Activated CD4-positive, alpha-beta T cell treated with anti-CD3 and anti-CD28 coated beads, Interleukin-2, amount 10 ng/mL, durations not matched to agents 7 days and 5 days (primary cell): ENCODE data around the gene NR4A1. TPM values are rescaled to one million over a fixed set of nuclear protein-coding genes. Genes with fewer than 3 reads are reported as not detected.

Experiments used
- CTCF ChIA-PET: fragments of 350-600 bp; sonication (Branson Sonifier 250); formaldehyde crosslinking; loops from one replicate; lab custom pipeline; 2021; ENCODE audit warnings: antibody characterized with exemption; lab: Charles Lee
- POLR2A ChIA-PET: fragments of 350-600 bp; sonication (Branson Sonifier 250); formaldehyde crosslinking; loops from one replicate; lab custom pipeline; 2021; ENCODE audit warnings: antibody characterized with exemption; lab: Charles Lee
- DNase-seq: peaks from one replicate; pipeline ENCODE4 v3.0.0-alpha.2; 2020
- H3K27ac Mint-ChIP-seq: one replicate; pipeline ENCODE4 v1.8.0; 2021; ENCODE audit warnings: mild to moderate bottlenecking, moderate library complexity, mixed read lengths
- H3K27me3 Mint-ChIP-seq: one replicate; pipeline ENCODE4 v1.8.0; 2021; ENCODE audit warnings: mixed read lengths
- H3K36me3 Mint-ChIP-seq: one replicate; pipeline ENCODE4 v1.8.0; 2021; ENCODE audit warnings: low read depth, mixed read lengths
- H3K4me1 Mint-ChIP-seq: one replicate; pipeline ENCODE4 v1.8.0; 2021; ENCODE audit warnings: mixed read lengths
- H3K4me3 Mint-ChIP-seq: one replicate; pipeline ENCODE4 v1.8.0; 2021; ENCODE audit warnings: mild to moderate bottlenecking, moderate library complexity, mixed read lengths
- H3K9me3 Mint-ChIP-seq: one replicate; pipeline ENCODE4 v1.8.0; 2021; ENCODE audit warnings: mixed read lengths
- total RNA-seq, 2 experiments: library from RNA; stranded (reverse); gene quantifications; one replicate each; pipeline ENCODE4 v1.2.3, GENCODE V29; 2021

The NR4A1 gene
- total RNA-seq, 2 experiments from 2014 or later, result 2.1 to 2.7 TPM

DNA sequence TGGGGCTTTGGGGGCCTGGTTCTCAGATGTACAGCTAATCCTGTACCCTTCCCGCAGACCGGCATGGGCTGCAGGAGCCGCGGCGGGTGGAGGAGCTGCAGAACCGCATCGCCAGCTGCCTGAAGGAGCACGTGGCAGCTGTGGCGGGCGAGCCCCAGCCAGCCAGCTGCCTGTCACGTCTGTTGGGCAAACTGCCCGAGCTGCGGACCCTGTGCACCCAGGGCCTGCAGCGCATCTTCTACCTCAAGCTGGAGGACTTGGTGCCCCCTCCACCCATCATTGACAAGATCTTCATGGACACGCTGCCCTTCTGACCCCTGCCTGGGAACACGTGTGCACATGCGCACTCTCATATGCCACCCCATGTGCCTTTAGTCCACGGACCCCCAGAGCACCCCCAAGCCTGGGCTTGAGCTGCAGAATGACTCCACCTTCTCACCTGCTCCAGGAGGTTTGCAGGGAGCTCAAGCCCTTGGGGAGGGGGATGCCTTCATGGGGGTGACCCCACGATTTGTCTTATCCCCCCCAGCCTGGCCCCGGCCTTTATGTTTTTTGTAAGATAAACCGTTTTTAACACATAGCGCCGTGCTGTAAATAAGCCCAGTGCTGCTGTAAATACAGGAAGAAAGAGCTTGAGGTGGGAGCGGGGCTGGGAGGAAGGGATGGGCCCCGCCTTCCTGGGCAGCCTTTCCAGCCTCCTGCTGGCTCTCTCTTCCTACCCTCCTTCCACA, 7.6 kb downstream of the NR4A1 start:
- no peak overlapping the region for H3K27ac Mint-ChIP-seq
- POLR2A ChIA-PET, result no interaction called here
- H3K4me3 Mint-ChIP-seq, result no peak overlapping the region
- H3K4me1 Mint-ChIP-seq, result no peaks in the 10 kb centered on the region
- CTCF ChIA-PET, result interaction anchor here (0.6 to 5.0 kb wide), 4 partner anchors 9 to 101 kb away, joined by 3 to 33 read pairs (median 5); no protein-coding TSS in a partner anchor
- no peaks in the 10 kb centered on the region for H3K36me3 Mint-ChIP-seq
- no peaks in the 10 kb centered on the region for H3K9me3 Mint-ChIP-seq
- H3K27me3 Mint-ChIP-seq, result no peaks in the 10 kb centered on the region
- no peak for DNase-seq

DNA sequence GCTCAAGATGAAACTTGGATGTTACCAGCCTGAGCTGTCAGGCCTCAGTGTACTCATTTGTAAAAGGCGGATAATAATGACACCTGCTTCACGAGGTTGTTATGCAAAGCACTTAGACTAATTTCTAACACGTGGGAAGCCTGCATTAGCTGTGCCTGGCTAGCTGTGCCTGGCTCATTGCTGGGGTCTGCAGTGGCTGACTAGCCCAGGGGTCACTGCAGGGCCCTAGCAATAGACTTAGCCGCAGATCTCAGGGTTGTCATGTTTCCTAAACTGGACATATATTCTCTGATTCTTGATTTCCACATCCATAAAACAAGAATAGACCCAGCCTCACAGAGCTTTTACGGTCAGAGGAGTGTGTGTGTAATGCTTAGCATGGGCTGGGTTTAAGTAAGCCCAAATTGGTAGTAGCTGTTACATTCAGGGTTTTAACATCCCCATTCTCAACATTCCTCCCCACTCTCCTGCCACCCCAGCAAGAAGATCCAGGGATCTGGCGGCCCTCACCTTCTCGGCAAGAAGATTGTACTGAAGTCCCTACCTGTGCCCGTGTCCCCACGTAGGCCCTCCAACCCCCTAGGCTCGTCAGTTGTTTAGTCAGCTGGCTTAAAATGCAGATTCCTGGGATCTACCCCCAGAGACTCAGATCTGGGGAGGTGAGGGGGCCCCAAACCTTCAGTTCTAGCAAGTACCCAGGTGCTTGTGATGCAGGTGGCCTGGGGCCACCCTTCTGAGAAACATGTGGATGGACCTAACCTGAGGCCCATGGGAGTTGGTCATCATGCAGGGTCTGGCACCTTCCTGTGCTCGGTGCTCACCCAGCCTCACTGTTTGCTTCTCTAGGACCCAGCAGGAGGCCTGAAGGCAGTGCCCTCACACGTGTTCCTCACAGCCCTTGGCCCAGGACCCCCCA, 8.6 kb downstream of the NR4A1 start:
- no peaks in the 10 kb centered on the region for H3K27me3 Mint-ChIP-seq
- POLR2A ChIA-PET, result no interaction called here
- H3K27ac Mint-ChIP-seq, result no peak overlapping the region
- no peak for DNase-seq
- no peaks in the 10 kb centered on the region for H3K36me3 Mint-ChIP-seq
- H3K4me3 Mint-ChIP-seq, result no peak overlapping the region
- H3K4me1 Mint-ChIP-seq, result no peaks in the 10 kb centered on the region
- H3K9me3 Mint-ChIP-seq, result no peaks in the 10 kb centered on the region
- CTCF ChIA-PET, result interaction anchor here (0.8 to 5.0 kb wide), 5 partner anchors 8 to 34 kb away, joined by 3 to 33 read pairs (median 5); partner anchors contain the start of gene ATG101

GRCh38 chr12:52060498-52061177, 9.4 kb downstream of the NR4A1 start:
- CTCF ChIA-PET, result interaction anchor here (1.2 to 5.0 kb wide), 4 partner anchors 9 to 35 kb away, joined by 3 to 33 read pairs (median 7); partner anchors contain the start of gene ATG101
- Mint-ChIP-seq H3K4me1 (no peaks in the 10 kb centered on the region), H3K9me3 (no peaks in the 10 kb centered on the region), H3K36me3 (no peaks in the 10 kb centered on the region), H3K27me3 (no peaks in the 10 kb centered on the region), H3K4me3 (no peak overlapping the region), H3K27ac (no peak overlapping the region)
- POLR2A ChIA-PET, result no interaction called here
- no peak for DNase-seq

DNA sequence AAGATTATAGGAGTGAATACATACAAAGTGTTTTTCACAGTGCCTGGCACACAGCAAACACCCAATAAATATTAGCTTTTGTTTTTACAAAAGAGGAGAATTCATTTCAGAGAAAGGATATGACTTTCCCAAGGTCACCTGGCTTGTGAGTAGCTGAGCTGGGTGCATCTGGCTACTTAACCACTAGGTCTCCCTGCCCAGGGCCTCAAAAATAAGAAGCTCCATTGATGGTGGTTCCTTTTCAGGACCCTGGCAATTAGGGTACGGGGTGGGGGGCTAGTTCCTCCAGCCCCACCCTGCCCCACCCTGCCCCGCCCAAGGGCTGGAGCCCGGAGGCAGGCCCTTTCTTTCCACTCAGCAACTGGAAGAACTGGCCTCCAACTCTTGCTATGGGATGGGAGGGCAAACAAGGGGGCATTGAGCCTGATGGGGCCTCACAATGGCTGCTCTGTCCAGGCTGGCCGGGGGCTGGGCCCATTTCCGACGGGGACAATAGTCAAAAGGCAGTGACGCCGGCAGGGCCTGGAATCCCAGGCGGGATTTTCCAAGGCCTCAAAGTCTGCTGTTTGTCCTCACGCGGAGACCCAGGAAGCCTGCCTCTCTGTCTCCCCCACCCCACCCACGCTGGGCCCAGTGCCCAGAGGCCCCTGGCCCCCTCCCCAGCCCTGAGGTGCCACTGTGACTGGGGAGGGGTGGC, 10.4 kb downstream of the NR4A1 start:
- H3K36me3 Mint-ChIP-seq, result no peaks in the 10 kb centered on the region
- DNase-seq, result no peak
- H3K27me3 Mint-ChIP-seq, result peaks cover 2% of the 10 kb centered on the region
- H3K27ac Mint-ChIP-seq, result no peak overlapping the region
- no peak overlapping the region for H3K4me3 Mint-ChIP-seq
- peaks cover 3% of the 10 kb centered on the region for H3K4me1 Mint-ChIP-seq
- H3K9me3 Mint-ChIP-seq, result no peaks in the 10 kb centered on the region
- POLR2A ChIA-PET, result no interaction called here
- CTCF ChIA-PET, result interaction anchor here (1.2 to 5.0 kb wide), 6 partner anchors 8 to 36 kb away, joined by 3 to 33 read pairs (median 8); partner anchors contain the start of genes ATG101 and NR4A1

- H3K27me3 Mint-ChIP-seq, result peaks cover 7% of the 10 kb centered on the region
- H3K27ac Mint-ChIP-seq, result no peak overlapping the region
- H3K36me3 Mint-ChIP-seq, result no peaks in the 10 kb centered on the region
- H3K4me1 Mint-ChIP-seq, result peaks cover 8% of the 10 kb centered on the region
- H3K9me3 Mint-ChIP-seq, result no peaks in the 10 kb centered on the region
- no peak for DNase-seq
- ChIA-PET CTCF (interaction anchor here (0.7 to 5.0 kb wide), 6 partner anchors 7 to 37 kb away, joined by 3 to 33 read pairs (median 8); partner anchors contain the start of genes ATG101 and NR4A1), POLR2A (no interaction called here)
- no peak overlapping the region for H3K4me3 Mint-ChIP-seq
Observed at GRCh38 chr12:52062167-52063081, 11.2 kb downstream of the NR4A1 start.

GRCh38 chr12:52063082-52063924, 12.1 kb downstream of the NR4A1 start:
- Mint-ChIP-seq H3K27me3 (peaks cover 7% of the 10 kb centered on the region), H3K9me3 (no peaks in the 10 kb centered on the region), H3K36me3 (no peaks in the 10 kb centered on the region), H3K27ac (no peak overlapping the region), H3K4me3 (no peak overlapping the region), H3K4me1 (peaks cover 8% of the 10 kb centered on the region)
- DNase-seq, result no peak
- ChIA-PET CTCF (interaction anchor here (0.6 to 5.0 kb wide), 7 partner anchors 8 to 38 kb away, joined by 3 to 33 read pairs (median 4); partner anchors contain the start of gene NR4A1), POLR2A (no interaction called here)

DNA sequence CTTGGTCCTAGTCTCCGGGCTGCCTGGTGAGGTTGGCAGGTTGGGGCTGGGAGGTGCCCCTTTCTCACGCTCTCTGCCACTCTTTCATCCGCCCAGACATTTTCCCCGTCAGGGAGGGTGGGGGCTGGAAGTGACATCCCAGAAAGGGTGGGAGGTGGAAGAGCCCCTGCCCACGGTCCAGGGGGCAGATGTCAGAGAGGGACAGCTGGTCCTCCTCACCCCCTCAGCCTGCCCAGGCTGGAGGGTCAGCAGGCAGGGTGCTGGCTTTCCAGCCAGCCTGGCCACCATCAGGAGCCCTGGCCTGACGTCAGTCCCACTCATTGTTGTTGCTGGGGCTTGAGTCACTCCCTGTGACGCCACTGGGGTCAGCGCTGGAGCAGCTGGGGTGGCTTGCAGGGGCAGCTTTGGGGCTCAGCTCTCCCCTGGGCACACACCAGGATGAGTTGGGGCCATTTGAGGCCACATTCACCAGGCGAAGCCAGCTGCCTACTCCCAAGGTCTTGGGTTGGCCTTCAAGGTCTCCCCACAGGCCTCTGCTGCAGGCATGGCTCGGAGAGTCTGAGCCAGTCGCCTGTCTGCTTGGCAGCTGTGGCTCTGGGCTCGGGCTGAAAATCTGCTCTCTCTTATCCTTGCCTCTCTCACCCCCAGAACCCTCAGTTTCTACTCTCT, 12.9 kb downstream of the NR4A1 start:
- no peaks in the 10 kb centered on the region for H3K9me3 Mint-ChIP-seq
- ChIA-PET CTCF (interaction anchor here (0.6 to 2.7 kb wide), 4 partner anchors 10 to 39 kb away, joined by 3 to 12 read pairs (median 6); partner anchors contain the start of gene NR4A1), POLR2A (no interaction called here)
- no peaks in the 10 kb centered on the region for H3K36me3 Mint-ChIP-seq
- DNase-seq, result no peak
- peaks cover 11% of the 10 kb centered on the region for H3K4me1 Mint-ChIP-seq
- H3K27me3 Mint-ChIP-seq, result peaks cover 7% of the 10 kb centered on the region
- H3K4me3 Mint-ChIP-seq, result no peak overlapping the region
- no peak overlapping the region for H3K27ac Mint-ChIP-seq

DNA sequence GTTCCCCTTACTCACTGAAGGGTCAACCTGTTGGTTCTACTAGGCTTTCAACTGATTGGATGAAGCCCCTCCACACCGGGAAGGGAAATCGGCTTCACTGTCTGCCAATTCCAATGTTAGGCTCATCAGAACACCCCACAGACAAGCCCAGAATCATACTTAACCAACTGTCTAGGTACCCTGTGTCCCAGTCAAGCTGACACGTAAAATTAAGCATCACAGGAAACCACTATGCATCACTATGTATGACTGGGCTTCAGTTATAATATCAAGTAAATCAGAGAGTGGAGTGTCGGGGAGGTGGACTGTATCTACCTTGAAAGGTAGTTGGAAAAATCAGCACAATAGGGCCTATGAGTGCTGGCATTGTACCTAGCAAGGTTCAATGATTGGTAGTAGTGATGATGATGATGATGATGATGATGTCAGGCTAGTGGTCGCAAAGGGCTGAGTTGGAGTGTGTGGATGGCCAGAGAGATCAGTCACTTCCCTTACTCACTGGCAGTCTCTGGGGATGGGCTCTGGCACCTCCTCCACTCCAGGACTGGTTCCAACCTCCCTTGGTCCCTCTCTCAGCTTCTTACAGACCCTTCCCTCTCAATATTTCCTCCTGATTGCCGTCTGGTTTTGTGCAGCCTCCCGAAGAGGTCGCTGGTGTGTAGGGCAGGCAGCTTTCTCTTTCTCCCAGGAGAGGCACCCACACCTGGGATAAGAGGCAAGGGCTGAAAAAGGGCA, 15.3 kb downstream of the NR4A1 start:
- CTCF ChIA-PET, result interaction anchor here (0.9 to 10.5 kb wide), 4 partner anchors 9 to 39 kb away, joined by 3 to 206 read pairs (median 4); no protein-coding TSS in a partner anchor
- POLR2A ChIA-PET, result no interaction called here
- DNase-seq, result no peak
- H3K27ac Mint-ChIP-seq, result no peak overlapping the region
- H3K9me3 Mint-ChIP-seq, result no peaks in the 10 kb centered on the region
- peaks cover 7% of the 10 kb centered on the region for H3K27me3 Mint-ChIP-seq
- H3K4me3 Mint-ChIP-seq, result no peak overlapping the region
- H3K4me1 Mint-ChIP-seq, result peaks cover 30% of the 10 kb centered on the region
- no peaks in the 10 kb centered on the region for H3K36me3 Mint-ChIP-seq

DNA sequence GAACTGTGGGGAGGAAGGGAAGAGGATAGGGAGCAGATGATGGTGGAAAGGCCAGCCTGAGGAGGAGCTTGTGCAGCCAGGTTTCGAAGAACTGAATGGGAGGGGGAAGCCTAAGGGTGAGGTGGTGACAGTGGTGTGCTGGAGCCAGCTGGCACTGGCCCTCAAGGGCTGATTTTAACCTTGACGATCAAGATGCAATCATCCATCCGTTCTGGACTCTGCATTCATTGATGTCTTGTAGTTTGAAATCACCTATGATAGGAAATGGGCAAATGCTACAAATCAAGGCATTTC, 15.8 kb downstream of the NR4A1 start:
- Mint-ChIP-seq H3K4me3 (no peak overlapping the region), H3K9me3 (no peaks in the 10 kb centered on the region), H3K4me1 (peaks cover 34% of the 10 kb centered on the region), H3K27me3 (peaks cover 7% of the 10 kb centered on the region), H3K27ac (no peak overlapping the region), H3K36me3 (no peaks in the 10 kb centered on the region)
- CTCF ChIA-PET, result interaction anchor here (0.9 to 10.5 kb wide), 3 partner anchors 12 to 40 kb away, joined by 3 to 206 read pairs (median 4); no protein-coding TSS in a partner anchor
- POLR2A ChIA-PET, result no interaction called here
- DNase-seq, result no peak
